ENCODE results near the gene KIF22.

DNA sequence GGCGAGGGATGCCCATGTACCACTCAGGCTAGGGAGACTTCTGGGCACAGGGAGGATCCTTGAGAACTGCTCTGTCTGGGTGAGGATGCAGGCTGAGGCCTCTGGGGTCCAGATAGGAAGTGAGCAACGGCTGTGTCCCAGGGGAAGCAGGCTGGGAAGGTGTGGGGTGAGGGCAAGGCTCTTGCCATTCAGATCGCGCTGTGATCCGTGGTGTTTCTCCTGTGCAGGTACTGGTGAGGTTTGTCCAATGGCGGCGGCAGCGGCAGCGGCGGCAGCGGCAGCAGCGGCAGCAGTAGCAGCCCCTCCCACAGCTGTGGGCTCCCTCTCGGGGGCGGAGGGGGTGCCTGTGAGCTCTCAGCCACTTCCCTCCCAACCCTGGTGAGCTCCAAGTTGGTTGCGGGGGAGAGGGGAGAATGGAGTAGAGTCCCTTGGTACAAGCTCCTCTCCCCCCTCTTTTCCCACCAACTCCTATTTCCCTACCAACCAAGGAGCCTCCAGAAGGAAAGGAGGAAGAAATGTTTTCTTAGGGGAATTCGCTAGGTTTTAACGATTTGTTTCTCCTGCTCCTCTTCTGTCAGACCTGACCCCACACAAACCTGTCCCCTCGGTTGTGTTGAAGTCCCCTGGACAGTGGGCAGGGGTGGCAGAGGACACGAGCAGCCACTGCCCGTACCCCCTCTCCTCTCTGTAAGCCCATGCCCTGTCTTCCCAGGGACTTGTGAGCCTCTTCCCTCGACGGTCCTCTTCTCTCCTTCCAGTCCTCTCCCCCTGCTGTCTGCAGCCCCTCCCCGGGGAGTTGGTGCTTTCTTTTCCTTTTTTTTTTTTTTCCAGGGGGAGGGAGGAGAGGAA is 19.5 kb downstream of the KIF22 start:
- TF ChIP-seq CTCF (IDR thresholded peaks at IDR 0.05) (no peak), POLR2A (IDR thresholded peaks at IDR 0.05) (no peak)

Measured in right lobe of liver (tissue), 4 donors.